MCF 10A (cell line): ENCODE data around the gene ANKRD7. TPM values are rescaled to one million over a fixed set of nuclear protein-coding genes. Genes with fewer than 3 reads are reported as not detected.
A peak's percentile ranks its signal among the peaks of the same experiment; 100 is the strongest.

Experiments used
- Bru-seq: library from RNA; stranded (reverse); fragments of 400-500 nt; gene quantifications from one replicate; lab custom pipeline; 2021; lab: Mats Ljungman, UMichigan
- BruChase-seq, 2 experiments: library from RNA; stranded (reverse); fragments of 400-500 nt; gene quantifications; one replicate each; lab custom pipeline; 2021; lab: Mats Ljungman, UMichigan
- BruUV-seq: library from RNA; stranded (reverse); fragments of 400-500 nt; replicated peaks from 2 replicates; lab custom pipeline; 2021; lab: Mats Ljungman, UMichigan
- CTCF ChIA-PET: fragments of 300-600 bp; sonication (Branson Sonifier 250); formaldehyde crosslinking; extraction: SDS; loops from one replicate; lab custom pipeline; 2021; ENCODE audit warnings: antibody characterized with exemption, inconsistent platforms; lab: Yijun Ruan, JAX
- POLR2A ChIA-PET: fragments of 300-600, 350-650 bp; sonication (Branson Sonifier 250); formaldehyde crosslinking; extraction: SDS; loops from one replicate; lab custom pipeline; 2020; ENCODE audit warnings: antibody characterized with exemption, inconsistent platforms; lab: Yijun Ruan, JAX
- DNase-seq: peaks from one replicate; pipeline ENCODE4 v3.0.0-alpha.2; 2018; ENCODE audit not compliant: unreplicated experiment
- H3K27ac Mint-ChIP-seq: one replicate; pipeline ENCODE4 v1.8.0; 2022; ENCODE audit warnings: mild to moderate bottlenecking, low read depth, mixed read lengths; ENCODE audit not compliant: unreplicated experiment
- H3K27me3 Mint-ChIP-seq: one replicate; pipeline ENCODE4 v1.8.0; 2022; ENCODE audit warnings: mixed read lengths; ENCODE audit not compliant: insufficient read depth, unreplicated experiment
- H3K36me3 Mint-ChIP-seq: one replicate; pipeline ENCODE4 v1.8.0; 2022; ENCODE audit warnings: mild to moderate bottlenecking, moderate library complexity, mixed read lengths; ENCODE audit not compliant: insufficient read depth, unreplicated experiment
- H3K4me1 Mint-ChIP-seq: one replicate; pipeline ENCODE4 v1.8.0; 2022; ENCODE audit warnings: mixed read lengths; ENCODE audit not compliant: insufficient read depth, unreplicated experiment
- H3K4me3 Mint-ChIP-seq: one replicate; pipeline ENCODE4 v1.8.0; 2022; ENCODE audit warnings: mild to moderate bottlenecking, moderate library complexity, mixed read lengths; ENCODE audit not compliant: unreplicated experiment
- H3K9me3 Mint-ChIP-seq: one replicate; pipeline ENCODE4 v1.8.0; 2022; ENCODE audit warnings: mixed read lengths; ENCODE audit not compliant: unreplicated experiment
- intact Hi-C: fragments of 100-400 bp; cut with micrococcal nuclease; formaldehyde crosslinking; loops from 2 replicates; pipeline ENCODE4 v1.14.1; 2022
- long read RNA-seq: library from polyadenylated mRNA; stranded (forward); transcript quantifications from one replicate; pipeline ENCODE4 v2.0.0, GENCODE V29; 2022
- total RNA-seq: library from RNA; stranded (reverse); gene quantifications from 2 replicates; pipeline ENCODE4 v1.2.3, GENCODE V29; 2022
- TF ChIP-seq, protein P1 (sequence below): fragments of 200-600 bp; IDR thresholded peaks from one replicate; pipeline ENCODE4 v1.8.0; 2022; ENCODE audit warnings: antibody characterized with exemption, mild to moderate bottlenecking; ENCODE audit not compliant: unreplicated experiment

Gene ANKRD7, protein sequence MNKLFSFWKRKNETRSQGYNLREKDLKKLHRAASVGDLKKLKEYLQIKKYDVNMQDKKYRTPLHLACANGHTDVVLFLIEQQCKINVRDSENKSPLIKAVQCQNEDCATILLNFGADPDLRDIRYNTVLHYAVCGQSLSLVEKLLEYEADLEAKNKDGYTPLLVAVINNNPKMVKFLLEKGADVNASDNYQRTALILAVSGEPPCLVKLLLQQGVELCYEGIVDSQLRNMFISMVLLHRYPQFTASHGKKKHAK
- total RNA-seq (not detected in 2 replicates), Bru-seq, nascent RNA (percentile 4 among the genes with signal in this experiment), BruChase-seq, experiment 1, labeled RNA remaining after a 6-hour chase (percentile 26 among the genes with signal in this experiment), BruChase-seq, experiment 2, labeled RNA remaining after a 2-hour chase (percentile 23 among the genes with signal in this experiment)
- long read RNA-seq: 0 reads

- no TSS peak for BruUV-seq
- no peaks in the 10 kb centered on the region for H3K4me1 Mint-ChIP-seq
- intact Hi-C loops: no loop called here
- H3K9me3 Mint-ChIP-seq: no peaks in the 10 kb centered on the region
- no peak within 1 kb of the TSS for H3K27ac Mint-ChIP-seq
- TF ChIP-seq, protein P1, sequence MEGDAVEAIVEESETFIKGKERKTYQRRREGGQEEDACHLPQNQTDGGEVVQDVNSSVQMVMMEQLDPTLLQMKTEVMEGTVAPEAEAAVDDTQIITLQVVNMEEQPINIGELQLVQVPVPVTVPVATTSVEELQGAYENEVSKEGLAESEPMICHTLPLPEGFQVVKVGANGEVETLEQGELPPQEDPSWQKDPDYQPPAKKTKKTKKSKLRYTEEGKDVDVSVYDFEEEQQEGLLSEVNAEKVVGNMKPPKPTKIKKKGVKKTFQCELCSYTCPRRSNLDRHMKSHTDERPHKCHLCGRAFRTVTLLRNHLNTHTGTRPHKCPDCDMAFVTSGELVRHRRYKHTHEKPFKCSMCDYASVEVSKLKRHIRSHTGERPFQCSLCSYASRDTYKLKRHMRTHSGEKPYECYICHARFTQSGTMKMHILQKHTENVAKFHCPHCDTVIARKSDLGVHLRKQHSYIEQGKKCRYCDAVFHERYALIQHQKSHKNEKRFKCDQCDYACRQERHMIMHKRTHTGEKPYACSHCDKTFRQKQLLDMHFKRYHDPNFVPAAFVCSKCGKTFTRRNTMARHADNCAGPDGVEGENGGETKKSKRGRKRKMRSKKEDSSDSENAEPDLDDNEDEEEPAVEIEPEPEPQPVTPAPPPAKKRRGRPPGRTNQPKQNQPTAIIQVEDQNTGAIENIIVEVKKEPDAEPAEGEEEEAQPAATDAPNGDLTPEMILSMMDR: no peak
- no peaks in the 10 kb centered on the region for H3K36me3 Mint-ChIP-seq
- no peak within 1 kb of the TSS for H3K4me3 Mint-ChIP-seq
- ChIA-PET CTCF (interaction anchor here (0.6 kb wide), 1 partner anchor 12 kb away, joined by 3 read pairs; no protein-coding TSS in a partner anchor), POLR2A (no interaction called here)
- H3K27me3 Mint-ChIP-seq: peaks cover 25% of the 10 kb centered on the region
- DNase-seq: no peak
Observed at GRCh38 chr7:118224521-118224920, at the start of gene ANKRD7. Gene ANKRD7, plus strand, starts transcription at chr7:118224704. Its CDS starts 127 bp downstream, at chr7:118224831.

GRCh38 chr7:118175740-118176139 is 48.8 kb upstream of the ANKRD7 start:
- no peaks in the 10 kb centered on the region for H3K9me3 Mint-ChIP-seq
- ChIA-PET CTCF (interaction anchor here (1.2 kb wide), 1 partner anchor 963 kb away, joined by 3 read pairs; no protein-coding TSS in a partner anchor), POLR2A (no interaction called here)
- no peak overlapping the region for H3K27ac Mint-ChIP-seq
- no peak overlapping the region for H3K4me3 Mint-ChIP-seq
- TF ChIP-seq, protein P1: no peak
- no peaks in the 10 kb centered on the region for H3K36me3 Mint-ChIP-seq
- intact Hi-C loops: no loop called here
- no TSS peak for BruUV-seq
- H3K4me1 Mint-ChIP-seq: no peaks in the 10 kb centered on the region
- H3K27me3 Mint-ChIP-seq: peaks cover 25% of the 10 kb centered on the region
- DNase-seq: no peak

- Mint-ChIP-seq H3K27ac (no peak overlapping the region), H3K4me1 (no peaks in the 10 kb centered on the region), H3K4me3 (no peak overlapping the region), H3K27me3 (no peaks in the 10 kb centered on the region), H3K9me3 (no peaks in the 10 kb centered on the region), H3K36me3 (peaks cover 6% of the 10 kb centered on the region)
- POLR2A ChIA-PET: no interaction called here
- BruUV-seq: no TSS peak
- DNase-seq: no peak
- intact Hi-C loops: no loop called here
- TF ChIP-seq, protein P1: no peak
- CTCF ChIA-PET: no interaction called here
Observed at GRCh38 chr7:118179191-118179590, 45.3 kb upstream of the ANKRD7 start.

DNA sequence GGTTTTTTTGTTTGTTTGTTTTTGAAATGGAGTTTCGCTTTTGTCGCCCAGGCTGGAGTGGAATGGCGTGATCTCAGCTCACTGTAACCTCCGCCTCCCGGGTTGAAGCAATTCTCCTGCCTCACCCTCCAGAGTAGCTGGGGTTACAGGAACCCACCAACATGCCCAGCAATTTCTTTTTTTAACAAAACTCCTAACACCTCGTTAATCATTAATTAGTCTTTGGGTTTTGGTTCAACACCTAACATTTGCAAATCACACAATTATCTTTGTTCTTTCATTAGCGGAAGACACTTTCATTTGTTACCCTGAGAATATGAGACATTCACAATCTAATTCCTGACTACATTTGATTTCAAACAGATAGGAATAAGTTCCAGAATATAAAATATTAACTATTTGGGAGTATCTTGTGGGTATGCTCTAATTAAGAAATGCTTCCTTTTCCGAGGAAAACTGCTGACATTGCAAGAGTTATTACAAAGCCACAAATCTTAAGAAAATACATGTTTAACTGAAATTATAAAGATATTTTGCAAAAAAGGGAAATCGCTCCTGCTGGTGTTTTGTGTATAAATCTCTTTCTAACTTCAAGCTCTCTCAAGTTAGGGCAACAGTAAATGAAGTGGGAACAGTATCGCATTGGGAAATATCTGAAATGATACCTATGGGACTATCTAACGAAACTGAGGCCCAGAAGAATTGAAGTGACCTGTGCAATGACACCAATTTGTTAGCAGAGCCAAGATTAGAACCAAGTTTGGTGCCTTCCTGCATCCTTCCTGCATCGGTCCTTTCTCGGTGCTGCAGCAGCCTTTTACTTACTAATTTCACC is 41.7 kb upstream of the ANKRD7 start:
- intact Hi-C loops: no loop called here
- Mint-ChIP-seq H3K4me1 (peaks cover 11% of the 10 kb centered on the region), H3K27ac (peak overlapping the region; percentile 98), H3K27me3 (no peaks in the 10 kb centered on the region), H3K9me3 (no peaks in the 10 kb centered on the region), H3K36me3 (peaks cover 13% of the 10 kb centered on the region), H3K4me3 (peak overlapping the region; percentile 88)
- no peak for DNase-seq
- POLR2A ChIA-PET: interaction anchor here (1.0 to 1.9 kb wide), 2 partner anchors 9 to 11 kb away, joined by 3 to 5 read pairs; no protein-coding TSS in a partner anchor
- CTCF ChIA-PET: no interaction called here
- BruUV-seq: no TSS peak
- TF ChIP-seq, protein P1: no peak
